PC-3 (cell line): ENCODE data around the gene GTF2H4.

Experiments
- EZH2 ChIP-seq: fragments of 300-600 bp; sonication (generic); IDR thresholded peaks from one replicate; pipeline ENCODE4 v1.6.1; 2017; ENCODE audit warnings: antibody characterized with exemption, mild to moderate bottlenecking, low read length; ENCODE audit not compliant: unreplicated experiment
- EZH2phosphoT487 ChIP-seq: fragments of 300-600 bp; sonication (generic); IDR thresholded peaks from 2 replicates; pipeline ENCODE4 v1.6.1; 2018; ENCODE audit warnings: mild to moderate bottlenecking, antibody characterized with exemption, low read length, borderline replicate concordance
- TF ChIP-seq, protein P1 (sequence below): fragments of 300-600 bp; sonication (generic); conservative IDR thresholded peaks from 2 replicates; pipeline ENCODE4 v1.5.1; 2017; ENCODE audit warnings: antibody characterized with exemption, low read depth, mild to moderate bottlenecking, low read length

DNA sequence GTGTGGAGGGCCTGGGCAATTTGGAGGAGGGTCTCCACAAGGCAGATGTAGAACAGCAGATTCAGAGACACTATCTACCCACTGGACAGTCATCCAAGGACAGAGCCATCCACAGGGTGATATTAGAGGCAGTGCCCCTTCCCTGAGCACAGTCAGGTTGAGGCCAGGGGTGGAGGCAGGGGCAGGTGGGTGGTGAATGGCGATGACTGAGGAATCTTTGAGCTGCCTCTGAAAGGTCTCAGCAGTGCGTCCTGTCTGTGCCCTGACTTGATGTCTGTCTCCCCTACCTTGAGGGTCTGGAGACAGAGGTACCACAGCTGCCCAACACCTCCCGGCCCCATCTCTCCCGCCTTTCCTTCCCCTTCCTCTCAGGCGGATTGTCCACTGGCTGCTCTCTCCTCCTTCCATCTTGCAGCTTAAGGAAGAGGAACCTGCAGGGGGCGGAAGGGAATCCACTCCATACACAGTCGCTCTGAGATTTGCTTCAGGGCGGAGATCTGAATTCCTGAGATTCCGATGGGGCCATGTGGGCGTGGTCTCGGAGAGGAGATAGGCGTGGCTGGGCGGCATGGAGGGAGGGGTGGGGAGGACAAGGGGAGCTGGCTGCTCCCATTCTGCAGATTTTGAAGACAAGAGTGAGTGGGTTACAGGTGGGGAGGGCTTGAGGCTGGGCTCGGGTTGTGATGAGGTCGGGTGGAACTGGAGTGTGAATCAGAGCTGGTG lies 34.5 kb downstream of the GTF2H4 start:
- TF ChIP-seq, protein P1, sequence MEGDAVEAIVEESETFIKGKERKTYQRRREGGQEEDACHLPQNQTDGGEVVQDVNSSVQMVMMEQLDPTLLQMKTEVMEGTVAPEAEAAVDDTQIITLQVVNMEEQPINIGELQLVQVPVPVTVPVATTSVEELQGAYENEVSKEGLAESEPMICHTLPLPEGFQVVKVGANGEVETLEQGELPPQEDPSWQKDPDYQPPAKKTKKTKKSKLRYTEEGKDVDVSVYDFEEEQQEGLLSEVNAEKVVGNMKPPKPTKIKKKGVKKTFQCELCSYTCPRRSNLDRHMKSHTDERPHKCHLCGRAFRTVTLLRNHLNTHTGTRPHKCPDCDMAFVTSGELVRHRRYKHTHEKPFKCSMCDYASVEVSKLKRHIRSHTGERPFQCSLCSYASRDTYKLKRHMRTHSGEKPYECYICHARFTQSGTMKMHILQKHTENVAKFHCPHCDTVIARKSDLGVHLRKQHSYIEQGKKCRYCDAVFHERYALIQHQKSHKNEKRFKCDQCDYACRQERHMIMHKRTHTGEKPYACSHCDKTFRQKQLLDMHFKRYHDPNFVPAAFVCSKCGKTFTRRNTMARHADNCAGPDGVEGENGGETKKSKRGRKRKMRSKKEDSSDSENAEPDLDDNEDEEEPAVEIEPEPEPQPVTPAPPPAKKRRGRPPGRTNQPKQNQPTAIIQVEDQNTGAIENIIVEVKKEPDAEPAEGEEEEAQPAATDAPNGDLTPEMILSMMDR, result peak; percentile 80
- TF ChIP-seq EZH2 (no peak), EZH2phosphoT487 (no peak)
